Measurements from ENCODE around the gene DNHD1.

DNHD1 gene

GRCh38 chr11:6526411-6527135, 29.5 kb downstream of the DNHD1 start:
- TF ChIP-seq CTCF (IDR thresholded peaks at IDR 0.05; ENCODE audit: low read depth, low read length, missing control alignments) = no peak
- no peak for DNase-seq (ENCODE audit: low read depth)
- no peak overlapping the region for H3K4me3 ChIP-seq (ENCODE audit: low read depth, low read length)

GRCh38 chr11:6529266-6529665, 32.2 kb downstream of the DNHD1 start:
- DNase-seq (ENCODE audit: low read depth) = no peak
- no peak overlapping the region for H3K4me3 ChIP-seq (ENCODE audit: low read depth, low read length)
- no peak for TF ChIP-seq CTCF (IDR thresholded peaks at IDR 0.05; ENCODE audit: low read depth, low read length, missing control alignments)

- DNase-seq (ENCODE audit: low read depth) = no peak
- H3K4me3 ChIP-seq (ENCODE audit: low read depth, low read length) = no peak overlapping the region
- TF ChIP-seq CTCF (IDR thresholded peaks at IDR 0.05; ENCODE audit: low read depth, low read length, missing control alignments) = no peak
Measured at GRCh38 chr11:6530848-6531247, 33.8 kb downstream of the DNHD1 start.

GRCh38 chr11:6531267-6531752, 34.2 kb downstream of the DNHD1 start:
- H3K4me3 ChIP-seq (ENCODE audit: low read depth, low read length) = no peak overlapping the region
- TF ChIP-seq CTCF (IDR thresholded peaks at IDR 0.05; ENCODE audit: low read depth, low read length, missing control alignments) = peak; percentile 73
- DNase-seq (ENCODE audit: low read depth) = peak; percentile 10

- no peak for DNase-seq (ENCODE audit: low read depth)
- no peak overlapping the region for H3K4me3 ChIP-seq (ENCODE audit: low read depth, low read length)
- no peak for TF ChIP-seq CTCF (IDR thresholded peaks at IDR 0.05; ENCODE audit: low read depth, low read length, missing control alignments)
Measured at GRCh38 chr11:6538456-6538855, 41.4 kb downstream of the DNHD1 start.

- no peak overlapping the region for H3K4me3 ChIP-seq (ENCODE audit: low read depth, low read length)
- DNase-seq (ENCODE audit: low read depth) = no peak
- TF ChIP-seq CTCF (IDR thresholded peaks at IDR 0.05; ENCODE audit: low read depth, low read length, missing control alignments) = no peak
Measured at GRCh38 chr11:6538945-6539344, 41.9 kb downstream of the DNHD1 start.

- no peak for DNase-seq (ENCODE audit: low read depth)
- no peak overlapping the region for H3K4me3 ChIP-seq (ENCODE audit: low read depth, low read length)
- no peak for TF ChIP-seq CTCF (IDR thresholded peaks at IDR 0.05; ENCODE audit: low read depth, low read length, missing control alignments)
Measured at GRCh38 chr11:6539748-6540268, 42.7 kb downstream of the DNHD1 start.
